ENCODE measurements around the gene CREB3L2.

The CREB3L2 gene

GRCh38 chr7:137998250-137998649 lies 3.6 kb downstream of the CREB3L2 start:
- H3K27ac ChIP-seq (ENCODE audit: low read depth, low read length) = no peak overlapping the region
- peaks cover 20% of the 10 kb centered on the region; the same call in 1 of the 2 replicates for H3K36me3 ChIP-seq (ENCODE audit: control insufficient read depth, insufficient read depth, low read length)
- no peak overlapping the region for H3K9ac ChIP-seq (ENCODE audit: low read length)
- no peaks in the 10 kb centered on the region for H3K9me3 ChIP-seq (ENCODE audit: control insufficient read depth, insufficient read depth, low read depth, low read length)
- no peaks in the 10 kb centered on the region for H3K27me3 ChIP-seq (ENCODE audit: control insufficient read depth, insufficient read depth, low read length)
- H3K4me3 ChIP-seq (ENCODE audit: low read depth, low read length) = no peak overlapping the region
- H3K4me1 ChIP-seq (ENCODE audit: control insufficient read depth, insufficient read depth, low read length) = peaks cover 26% of the 10 kb centered on the region

DNA sequence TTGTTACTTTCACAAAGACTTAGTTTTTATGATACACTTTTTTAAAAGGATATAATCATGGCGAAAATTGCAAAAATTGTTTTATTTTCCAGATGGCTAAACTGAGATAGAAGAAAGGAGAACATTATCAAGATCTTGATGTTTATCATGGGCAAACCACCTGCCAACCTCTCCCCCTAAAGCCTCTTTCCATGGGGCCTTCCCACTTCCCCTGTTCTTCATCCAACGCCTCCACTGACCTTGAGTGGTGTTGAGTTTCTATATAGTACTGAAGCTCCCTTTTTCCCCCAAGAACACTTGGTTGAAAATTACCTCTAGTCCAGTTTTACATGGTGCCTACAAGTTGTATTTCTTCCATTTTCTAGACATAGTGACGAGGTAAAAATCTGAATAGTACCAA lies 5.0 kb downstream of the CREB3L2 start:
- H3K36me3 ChIP-seq (ENCODE audit: control insufficient read depth, insufficient read depth, low read length) = peaks cover 23% of the 10 kb centered on the region; the same call in 1 of the 2 replicates
- peaks cover 27% of the 10 kb centered on the region for H3K4me1 ChIP-seq (ENCODE audit: control insufficient read depth, insufficient read depth, low read length)
- H3K27ac ChIP-seq (ENCODE audit: low read depth, low read length) = no peak overlapping the region
- H3K4me3 ChIP-seq (ENCODE audit: low read depth, low read length) = no peak overlapping the region
- H3K9ac ChIP-seq (ENCODE audit: low read length) = no peak overlapping the region
- H3K9me3 ChIP-seq (ENCODE audit: control insufficient read depth, insufficient read depth, low read depth, low read length) = no peaks in the 10 kb centered on the region
- H3K27me3 ChIP-seq (ENCODE audit: control insufficient read depth, insufficient read depth, low read length) = no peaks in the 10 kb centered on the region

GRCh38 chr7:137996386-137996851 lies 5.5 kb downstream of the CREB3L2 start:
- Histone ChIP-seq H3K27ac (ENCODE audit: low read depth, low read length) (no peak overlapping the region), H3K4me1 (ENCODE audit: control insufficient read depth, insufficient read depth, low read length) (peaks cover 27% of the 10 kb centered on the region), H3K4me3 (ENCODE audit: low read depth, low read length) (no peak overlapping the region), H3K9me3 (ENCODE audit: control insufficient read depth, insufficient read depth, low read depth, low read length) (no peaks in the 10 kb centered on the region), H3K9ac (ENCODE audit: low read length) (no peak overlapping the region), H3K36me3 (ENCODE audit: control insufficient read depth, insufficient read depth, low read length) (peaks cover 23% of the 10 kb centered on the region; the same call in 1 of the 2 replicates), H3K27me3 (ENCODE audit: control insufficient read depth, insufficient read depth, low read length) (no peaks in the 10 kb centered on the region)

- Histone ChIP-seq H3K4me1 (ENCODE audit: control insufficient read depth, insufficient read depth, low read length) (peaks cover 31% of the 10 kb centered on the region), H3K4me3 (ENCODE audit: low read depth, low read length) (no peak overlapping the region), H3K9ac (ENCODE audit: low read length) (no peak overlapping the region), H3K9me3 (ENCODE audit: control insufficient read depth, insufficient read depth, low read depth, low read length) (no peaks in the 10 kb centered on the region), H3K27ac (ENCODE audit: low read depth, low read length) (no peak overlapping the region), H3K36me3 (ENCODE audit: control insufficient read depth, insufficient read depth, low read length) (peaks cover 23% of the 10 kb centered on the region; the same call in 1 of the 2 replicates), H3K27me3 (ENCODE audit: control insufficient read depth, insufficient read depth, low read length) (no peaks in the 10 kb centered on the region)
These were observed 7.7 kb downstream of the CREB3L2 start for GRCh38 chr7:137994216-137994615.

GRCh38 chr7:137993395-137993743 lies 8.5 kb downstream of the CREB3L2 start:
- peaks cover 27% of the 10 kb centered on the region for H3K4me1 ChIP-seq (ENCODE audit: control insufficient read depth, insufficient read depth, low read length)
- no peaks in the 10 kb centered on the region for H3K27me3 ChIP-seq (ENCODE audit: control insufficient read depth, insufficient read depth, low read length)
- H3K36me3 ChIP-seq (ENCODE audit: control insufficient read depth, insufficient read depth, low read length) = peaks cover 16% of the 10 kb centered on the region; the same call in 1 of the 2 replicates
- no peaks in the 10 kb centered on the region for H3K9me3 ChIP-seq (ENCODE audit: control insufficient read depth, insufficient read depth, low read depth, low read length)
- no peak overlapping the region for H3K9ac ChIP-seq (ENCODE audit: low read length)
- no peak overlapping the region for H3K4me3 ChIP-seq (ENCODE audit: low read depth, low read length)
- H3K27ac ChIP-seq (ENCODE audit: low read depth, low read length) = no peak overlapping the region

GRCh38 chr7:137992550-137993394 lies 9.1 kb downstream of the CREB3L2 start:
- Histone ChIP-seq H3K27me3 (ENCODE audit: control insufficient read depth, insufficient read depth, low read length) (no peaks in the 10 kb centered on the region), H3K9ac (ENCODE audit: low read length) (no peak overlapping the region), H3K4me1 (ENCODE audit: control insufficient read depth, insufficient read depth, low read length) (peaks cover 24% of the 10 kb centered on the region), H3K9me3 (ENCODE audit: control insufficient read depth, insufficient read depth, low read depth, low read length) (no peaks in the 10 kb centered on the region), H3K36me3 (ENCODE audit: control insufficient read depth, insufficient read depth, low read length) (peaks cover 14% of the 10 kb centered on the region; the same call in 1 of the 2 replicates), H3K27ac (ENCODE audit: low read depth, low read length) (no peak overlapping the region), H3K4me3 (ENCODE audit: low read depth, low read length) (no peak overlapping the region)

- Histone ChIP-seq H3K4me1 (ENCODE audit: control insufficient read depth, insufficient read depth, low read length) (peaks cover 25% of the 10 kb centered on the region), H3K4me3 (ENCODE audit: low read depth, low read length) (no peak overlapping the region), H3K27me3 (ENCODE audit: control insufficient read depth, insufficient read depth, low read length) (no peaks in the 10 kb centered on the region), H3K9me3 (ENCODE audit: control insufficient read depth, insufficient read depth, low read depth, low read length) (no peaks in the 10 kb centered on the region), H3K36me3 (ENCODE audit: control insufficient read depth, insufficient read depth, low read length) (peaks cover 14% of the 10 kb centered on the region; the same call in 1 of the 2 replicates), H3K9ac (ENCODE audit: low read length) (no peak overlapping the region), H3K27ac (ENCODE audit: low read depth, low read length) (peak overlapping the region; percentile 23; the same call in 1 of the 2 replicates)
These were observed 9.8 kb downstream of the CREB3L2 start for GRCh38 chr7:137992104-137992549.

- Histone ChIP-seq H3K9ac (ENCODE audit: low read length) (no peak overlapping the region), H3K4me3 (ENCODE audit: low read depth, low read length) (no peak overlapping the region)
These were observed 11.5 kb downstream of the CREB3L2 start for GRCh38 chr7:137990251-137990941.

GRCh38 chr7:137989590-137989989 lies 12.3 kb downstream of the CREB3L2 start:
- no peaks in the 10 kb centered on the region for H3K9me3 ChIP-seq (ENCODE audit: control insufficient read depth, insufficient read depth, low read depth, low read length)
- no peaks in the 10 kb centered on the region for H3K27me3 ChIP-seq (ENCODE audit: control insufficient read depth, insufficient read depth, low read length)
- no peak overlapping the region for H3K4me3 ChIP-seq (ENCODE audit: low read depth, low read length)
- no peak overlapping the region for H3K27ac ChIP-seq (ENCODE audit: low read depth, low read length)
- H3K4me1 ChIP-seq (ENCODE audit: control insufficient read depth, insufficient read depth, low read length) = peaks cover 40% of the 10 kb centered on the region
- no peak overlapping the region for H3K9ac ChIP-seq (ENCODE audit: low read length)
- peaks cover 5% of the 10 kb centered on the region; the same call in 1 of the 2 replicates for H3K36me3 ChIP-seq (ENCODE audit: control insufficient read depth, insufficient read depth, low read length)

More at GRCh38 chr7:137990251-137990941, 11.5 kb downstream of the CREB3L2 start:
- Histone ChIP-seq H3K4me1 (ENCODE audit: control insufficient read depth, insufficient read depth, low read length) (peaks cover 36% of the 10 kb centered on the region), H3K36me3 (ENCODE audit: control insufficient read depth, insufficient read depth, low read length) (peaks cover 4% of the 10 kb centered on the region; the same call in 1 of the 2 replicates), H3K27ac (ENCODE audit: low read depth, low read length) (no peak overlapping the region), H3K9me3 (ENCODE audit: control insufficient read depth, insufficient read depth, low read depth, low read length) (no peaks in the 10 kb centered on the region), H3K27me3 (ENCODE audit: control insufficient read depth, insufficient read depth, low read length) (no peaks in the 10 kb centered on the region)

DNA sequence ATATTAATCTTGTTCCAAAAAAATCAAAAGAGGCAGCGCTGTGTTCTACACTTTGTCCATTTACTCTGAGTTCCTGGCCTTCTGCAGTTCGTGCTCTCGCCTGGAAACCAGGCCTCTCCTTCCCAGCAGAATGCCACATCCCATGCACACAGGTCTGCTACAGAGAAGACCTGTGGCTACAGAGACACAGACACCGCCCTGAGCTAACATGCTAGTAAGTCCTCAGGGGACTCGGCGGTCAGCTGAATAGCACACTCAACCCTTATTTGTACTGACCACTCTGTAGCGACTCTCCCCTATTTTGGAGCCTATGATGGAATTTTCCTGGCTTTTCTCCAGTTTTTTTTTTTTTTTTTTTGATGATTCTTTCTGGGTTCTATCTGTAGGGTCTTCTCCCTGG lies 12.8 kb downstream of the CREB3L2 start:
- H3K36me3 ChIP-seq (ENCODE audit: control insufficient read depth, insufficient read depth, low read length) = peaks cover 9% of the 10 kb centered on the region; the same call in 1 of the 2 replicates
- H3K4me1 ChIP-seq (ENCODE audit: control insufficient read depth, insufficient read depth, low read length) = peaks cover 37% of the 10 kb centered on the region
- H3K27me3 ChIP-seq (ENCODE audit: control insufficient read depth, insufficient read depth, low read length) = no peaks in the 10 kb centered on the region
- no peak overlapping the region for H3K4me3 ChIP-seq (ENCODE audit: low read depth, low read length)
- no peak overlapping the region for H3K27ac ChIP-seq (ENCODE audit: low read depth, low read length)
- no peaks in the 10 kb centered on the region; the same call in 1 of the 2 replicates for H3K9me3 ChIP-seq (ENCODE audit: control insufficient read depth, insufficient read depth, low read depth, low read length)
- H3K9ac ChIP-seq (ENCODE audit: low read length) = no peak overlapping the region

- H3K9ac ChIP-seq (ENCODE audit: low read length) = no peak overlapping the region
- no peaks in the 10 kb centered on the region for H3K27me3 ChIP-seq (ENCODE audit: control insufficient read depth, insufficient read depth, low read length)
- peaks cover 20% of the 10 kb centered on the region for H3K36me3 ChIP-seq (ENCODE audit: control insufficient read depth, insufficient read depth, low read length)
- H3K27ac ChIP-seq (ENCODE audit: low read depth, low read length) = no peak overlapping the region
- H3K4me1 ChIP-seq (ENCODE audit: control insufficient read depth, insufficient read depth, low read length) = peaks cover 34% of the 10 kb centered on the region
- peaks cover 6% of the 10 kb centered on the region for H3K9me3 ChIP-seq (ENCODE audit: control insufficient read depth, insufficient read depth, low read depth, low read length)
- no peak overlapping the region for H3K4me3 ChIP-seq (ENCODE audit: low read depth, low read length)
These were observed 13.9 kb downstream of the CREB3L2 start for GRCh38 chr7:137987968-137988367.

All from HUES6 (cell line).